Measurements from ENCODE around the gene AP1M1.

- TF ChIP-seq OSR1 (CRISPR knock-in tag; IDR thresholded peaks at IDR 0.05) (no peak), TCF4 (CRISPR knock-in tag; IDR thresholded peaks at IDR 0.05; ENCODE audit: borderline replicate concordance) (no peak), CSRNP3 (CRISPR knock-in tag; IDR thresholded peaks at IDR 0.05) (no peak), ZNF565 (CRISPR knock-in tag; conservative IDR thresholded peaks at IDR 0.05; ENCODE audit: low read depth) (no peak), ARNTL (CRISPR knock-in tag; IDR thresholded peaks at IDR 0.05; ENCODE audit: borderline replicate concordance, low read depth) (no peak), RARB (CRISPR knock-in tag; IDR thresholded peaks at IDR 0.05) (no peak), CSDC2 (CRISPR knock-in tag; IDR thresholded peaks at IDR 0.05) (no peak)
- TF ChIP-seq, protein P1, sequence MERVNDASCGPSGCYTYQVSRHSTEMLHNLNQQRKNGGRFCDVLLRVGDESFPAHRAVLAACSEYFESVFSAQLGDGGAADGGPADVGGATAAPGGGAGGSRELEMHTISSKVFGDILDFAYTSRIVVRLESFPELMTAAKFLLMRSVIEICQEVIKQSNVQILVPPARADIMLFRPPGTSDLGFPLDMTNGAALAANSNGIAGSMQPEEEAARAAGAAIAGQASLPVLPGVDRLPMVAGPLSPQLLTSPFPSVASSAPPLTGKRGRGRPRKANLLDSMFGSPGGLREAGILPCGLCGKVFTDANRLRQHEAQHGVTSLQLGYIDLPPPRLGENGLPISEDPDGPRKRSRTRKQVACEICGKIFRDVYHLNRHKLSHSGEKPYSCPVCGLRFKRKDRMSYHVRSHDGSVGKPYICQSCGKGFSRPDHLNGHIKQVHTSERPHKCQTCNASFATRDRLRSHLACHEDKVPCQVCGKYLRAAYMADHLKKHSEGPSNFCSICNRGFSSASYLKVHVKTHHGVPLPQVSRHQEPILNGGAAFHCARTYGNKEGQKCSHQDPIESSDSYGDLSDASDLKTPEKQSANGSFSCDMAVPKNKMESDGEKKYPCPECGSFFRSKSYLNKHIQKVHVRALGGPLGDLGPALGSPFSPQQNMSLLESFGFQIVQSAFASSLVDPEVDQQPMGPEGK (CRISPR knock-in tag; IDR thresholded peaks at IDR 0.05; ENCODE audit: borderline replicate concordance) = no peak
- TF ChIP-seq, protein P2, sequence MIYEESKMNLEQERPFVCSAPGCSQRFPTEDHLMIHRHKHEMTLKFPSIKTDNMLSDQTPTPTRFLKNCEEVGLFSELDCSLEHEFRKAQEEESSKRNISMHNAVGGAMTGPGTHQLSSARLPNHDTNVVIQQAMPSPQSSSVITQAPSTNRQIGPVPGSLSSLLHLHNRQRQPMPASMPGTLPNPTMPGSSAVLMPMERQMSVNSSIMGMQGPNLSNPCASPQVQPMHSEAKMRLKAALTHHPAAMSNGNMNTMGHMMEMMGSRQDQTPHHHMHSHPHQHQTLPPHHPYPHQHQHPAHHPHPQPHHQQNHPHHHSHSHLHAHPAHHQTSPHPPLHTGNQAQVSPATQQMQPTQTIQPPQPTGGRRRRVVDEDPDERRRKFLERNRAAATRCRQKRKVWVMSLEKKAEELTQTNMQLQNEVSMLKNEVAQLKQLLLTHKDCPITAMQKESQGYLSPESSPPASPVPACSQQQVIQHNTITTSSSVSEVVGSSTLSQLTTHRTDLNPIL (CRISPR knock-in tag; IDR thresholded peaks at IDR 0.05; ENCODE audit: low read depth) = no peak
These were observed 38.1 kb upstream of the AP1M1 start for GRCh38 chr19:16159655-16160054.
